HepG2 (cell line): ENCODE results near the gene HOXC11. TPM values are rescaled to one million over a fixed set of nuclear protein-coding genes. Genes with fewer than 3 reads are reported as not detected.

ENCODE experiments used
- ATAC-seq: fragments of 200-7000 bp; cut with Tn5 transposase; 3 replicates; pipeline ENCODE4 v1.9.1; 2020; ENCODE audit warnings: mild to moderate bottlenecking, moderate library complexity
- BruUV-seq: library from RNA; stranded (reverse); fragments of 400-500 nt; replicated peaks from 2 replicates; lab custom pipeline; 2021; lab: Mats Ljungman, UMichigan
- CTCF ChIA-PET: fragments of 300-600 bp; formaldehyde crosslinking; extraction: SDS; loops from one replicate; lab custom pipeline; 2021; ENCODE audit warnings: low total read pairs, inconsistent platforms, low intra/inter-chr PET ratio; lab: Yijun Ruan, JAX
- POLR2A ChIA-PET: fragments of 350-600 bp; sonication (Branson Sonifier 250); formaldehyde crosslinking; loops from one replicate; lab custom pipeline; 2020; ENCODE audit warnings: antibody characterized with exemption, inconsistent platforms; lab: Yijun Ruan, JAX
- DNase-seq: peaks from one replicate; pipeline ENCODE4 v3.0.0-alpha.2; 2015; ENCODE audit warnings: low spot score
- FAIRE-seq: peaks from 3 replicates; lab custom pipeline; 2011; peaks lifted over from hg19 to GRCh38; lab: Jason Lieb, UNC
- H2AFZ ChIP-seq: one replicate; pipeline ENCODE4 v1.6.1; 2011; ENCODE audit warnings: low read length, inconsistent platforms
- H3K27ac ChIP-seq: fragments of 300-600 bp; 3 replicates; pipeline ENCODE4 v1.8.0; 2011; ENCODE audit warnings: mixed run types, mild to moderate bottlenecking, mixed read lengths, low read length, inconsistent platforms; ENCODE audit not compliant: insufficient read depth; ENCODE audit errors: extremely low read length
- H3K27me3 ChIP-seq, 2 experiments: fragments of 200-600 bp in 1 of 2; 2 replicates in 1 of 2; 3 replicates in 1 of 2; pipeline versions ENCODE4 v1.6.0 to v1.8.0; 2011; ENCODE audit warnings: low read length in 2 of 2, mild to moderate bottlenecking in 2 of 2, moderate library complexity in 2 of 2, inconsistent platforms in 1 of 2; ENCODE audit not compliant: insufficient read depth in 2 of 2, control insufficient read depth in 1 of 2
- H3K36me3 ChIP-seq, 2 experiments: fragments of 200-600 bp in 1 of 2; replicated peaks in 1 of 2; 2 replicates in 1 of 2; 3 replicates in 1 of 2; pipeline versions ENCODE4 v1.5.1 to v1.8.0; 2011; ENCODE audit warnings: low read length in 2 of 2, inconsistent platforms in 1 of 2; ENCODE audit not compliant: insufficient read depth in 2 of 2, control insufficient read depth in 1 of 2
- H3K4me1 ChIP-seq: 2 replicates; pipeline ENCODE4 v1.5.1; 2012; ENCODE audit warnings: low read length, inconsistent platforms; ENCODE audit not compliant: insufficient read depth
- H3K4me2 ChIP-seq: 2 replicates; pipeline ENCODE4 v1.6.0; 2011; ENCODE audit warnings: low read depth, low read length, inconsistent platforms
- H3K4me3 ChIP-seq, 3 experiments: fragments of 200-600 bp in 1 of 3; sonication (generic), shearing (Covaris generic) in 1 of 3; replicated peaks in 1 of 3; 2 replicates each; pipeline ENCODE4 v1.5.1; 2011 to 2016; ENCODE audit warnings: low read length in 3 of 3, inconsistent platforms in 2 of 3, low read depth in 2 of 3, mild to moderate bottlenecking in 2 of 3, control low read depth in 1 of 3, mixed read lengths in 1 of 3; ENCODE audit not compliant: insufficient read depth in 1 of 3
- H3K79me2 ChIP-seq: one replicate; pipeline ENCODE4 v1.6.1; 2011; ENCODE audit warnings: low read length, inconsistent platforms; ENCODE audit not compliant: insufficient read depth
- H3K9ac ChIP-seq: 2 replicates; pipeline ENCODE4 v1.6.0; 2011; ENCODE audit warnings: mild to moderate bottlenecking, low read depth, low read length, inconsistent platforms; ENCODE audit not compliant: insufficient read depth
- H3K9me3 ChIP-seq: 2 replicates; pipeline ENCODE4 v1.5.1; 2012; ENCODE audit warnings: mild to moderate bottlenecking, low read length
- H4K20me1 ChIP-seq: 2 replicates; pipeline ENCODE4 v1.6.0; 2011; ENCODE audit warnings: inconsistent platforms, mild to moderate bottlenecking, low read length, moderate library complexity; ENCODE audit not compliant: insufficient read depth
- ARNT ChIP-seq: fragments of 450-650 bp; IDR thresholded peaks from 2 replicates; pipeline ENCODE4 v1.6.1; 2017
- GFI1 ChIP-seq: sonication (generic); formaldehyde crosslinking; IDR thresholded peaks from 2 replicates; pipeline ENCODE4 v1.5.0; 2020; ENCODE audit warnings: missing genetic modification reagents, mild to moderate bottlenecking, borderline replicate concordance
- RARG ChIP-seq: sonication (generic); formaldehyde crosslinking; IDR thresholded peaks from 2 replicates; pipeline ENCODE4 v1.4.0; 2020; ENCODE audit warnings: low read depth, mild to moderate bottlenecking, missing genetic modification reagents
- SIX1 ChIP-seq: sonication (generic); formaldehyde crosslinking; IDR thresholded peaks from 2 replicates; pipeline ENCODE4 v1.4.0; 2020; ENCODE audit warnings: missing genetic modification reagents, borderline replicate concordance
- TEAD2 ChIP-seq: sonication (generic); formaldehyde crosslinking; IDR thresholded peaks from 2 replicates; pipeline ENCODE4 v1.9.0; 2021; ENCODE audit warnings: missing genetic modification reagents
- ZC3H13 ChIP-seq: sonication (generic); formaldehyde crosslinking; IDR thresholded peaks from 2 replicates; pipeline ENCODE4 v1.8.1; 2023; ENCODE audit warnings: mild to moderate bottlenecking, missing genetic modification reagents, moderate library complexity
- ZEB1 ChIP-seq: IDR thresholded peaks from 2 replicates; pipeline ENCODE4 v1.6.1; 2012; ENCODE audit warnings: mild to moderate bottlenecking, low read depth, inconsistent platforms; ENCODE audit not compliant: insufficient replicate concordance
- WGBS: methylation state at CpG from one replicate; pipeline ENCODE4 v1.1.6; 2017; ENCODE audit warnings: low lambda C conversion rate; 5-methylcytosine and 5-hydroxymethylcytosine counted together
- in situ Hi-C: cut with HindIII; loops from 2 replicates; pipeline ENCODE4 v1.10.0; 2017; ENCODE audit warnings: low pct_unique_long_range_greater_than_20kb; ENCODE audit not compliant: extremely low pct_ligation_motif_present
- intact Hi-C: fragments of 100-400 bp; cut with micrococcal nuclease; formaldehyde crosslinking; loops from one replicate; pipeline ENCODE4 v1.10.0; 2022; ENCODE audit not compliant: unreplicated experiment
- polyA plus RNA-seq, 8 experiments: library from polyadenylated mRNA; depleted of rRNA in 3 of 8; stranded (reverse) in 7 of 8; unstranded in 1 of 8; fragments of >200 nt; fragmentation: Illumina TruSeq in 4 of 8; extraction: Trizol in 4 of 8; gene quantifications; 2 replicates each; pipeline versions ENCODE4 v1.2.1 to v1.2.3, GENCODE V29; 2011 to 2016; ENCODE audit warnings: low read depth in 4 of 8, missing spikeins in 1 of 8, mixed read lengths in 1 of 8; ENCODE audit not compliant: insufficient read depth in 1 of 8
- total RNA-seq, 5 experiments: library from RNA; depleted of rRNA; stranded (reverse); fragments of >200 nt; fragmentation: Illumina TruSeq; extraction: Trizol; gene quantifications; 2 replicates each; pipeline ENCODE4 v1.2.3, GENCODE V29; 2016; ENCODE audit warnings: low read depth in 1 of 5
- TF ChIP-seq, protein P1 (sequence below): sonication (generic); formaldehyde crosslinking; IDR thresholded peaks from 2 replicates; pipeline ENCODE4 v1.4.0; 2020; ENCODE audit warnings: missing genetic modification reagents
- TF ChIP-seq, protein P2 (sequence below): sonication (generic); formaldehyde crosslinking; IDR thresholded peaks from 2 replicates; pipeline ENCODE4 v1.5.0; 2020; ENCODE audit warnings: missing genetic modification reagents, mild to moderate bottlenecking, borderline replicate concordance
- TF ChIP-seq, protein P3 (sequence below): sonication (generic); formaldehyde crosslinking; IDR thresholded peaks from 2 replicates; pipeline ENCODE4; 2020; ENCODE audit warnings: missing genetic modification reagents, mild to moderate bottlenecking, borderline replicate concordance
- TF ChIP-seq, protein P4 (sequence below): IDR thresholded peaks from 2 replicates; pipeline ENCODE4 v1.4.0; 2020; ENCODE audit warnings: mild to moderate bottlenecking, missing genetic modification reagents
- TF ChIP-seq, protein P5 (sequence below): sonication (generic); formaldehyde crosslinking; IDR thresholded peaks from 2 replicates; pipeline ENCODE4 v1.4.0; 2020; ENCODE audit warnings: missing genetic modification reagents

HOXC11 gene
- total and polyA plus RNA-seq, 2 of the 13 experiments (the other 11 are each of a cell fraction or from before 2014, with no cell fraction given), result not detected

DNA sequence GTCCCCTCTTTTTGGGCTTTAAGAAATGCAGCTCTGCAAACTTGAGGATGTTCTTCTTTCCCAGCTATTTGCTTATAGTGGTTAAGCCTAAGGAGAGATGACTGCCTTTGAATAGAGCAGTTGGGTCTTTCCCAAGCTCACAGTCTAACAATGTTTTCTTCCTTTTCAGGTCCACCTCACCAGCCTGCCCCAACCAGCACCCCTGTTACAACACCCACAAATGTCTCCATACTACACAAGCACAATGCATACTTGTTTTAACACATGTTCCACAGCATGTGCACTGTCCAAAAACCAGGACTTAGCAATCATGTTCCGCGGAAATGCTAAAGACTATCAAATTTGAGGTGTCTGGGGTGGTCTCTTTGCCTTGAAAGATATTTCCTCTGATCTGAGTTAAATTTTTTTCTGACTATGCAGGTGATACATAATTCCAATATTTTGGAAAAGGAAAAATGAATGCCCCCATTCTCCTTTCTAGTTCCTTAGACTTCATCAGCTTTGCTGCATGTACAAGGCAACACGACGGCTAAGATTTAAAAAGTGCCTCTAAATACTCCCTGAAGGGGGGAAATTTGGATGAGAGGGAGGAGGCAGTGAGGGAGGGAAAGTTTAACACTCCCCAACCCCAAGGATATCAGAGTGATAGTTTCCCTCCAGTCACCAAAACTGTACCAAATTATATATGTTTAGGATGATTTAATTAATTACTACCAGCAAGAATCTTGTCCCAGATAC lies 40.9 kb upstream of the HOXC11 start:
- in situ Hi-C loops, result loop anchor here (25.0 kb wide), 1 partner anchor 145 kb away; no protein-coding TSS in a partner anchor
- FAIRE-seq, result no peak

More for the DNA sequence above, 40.9 kb upstream of the HOXC11 start:
- TF ChIP-seq, protein P1, sequence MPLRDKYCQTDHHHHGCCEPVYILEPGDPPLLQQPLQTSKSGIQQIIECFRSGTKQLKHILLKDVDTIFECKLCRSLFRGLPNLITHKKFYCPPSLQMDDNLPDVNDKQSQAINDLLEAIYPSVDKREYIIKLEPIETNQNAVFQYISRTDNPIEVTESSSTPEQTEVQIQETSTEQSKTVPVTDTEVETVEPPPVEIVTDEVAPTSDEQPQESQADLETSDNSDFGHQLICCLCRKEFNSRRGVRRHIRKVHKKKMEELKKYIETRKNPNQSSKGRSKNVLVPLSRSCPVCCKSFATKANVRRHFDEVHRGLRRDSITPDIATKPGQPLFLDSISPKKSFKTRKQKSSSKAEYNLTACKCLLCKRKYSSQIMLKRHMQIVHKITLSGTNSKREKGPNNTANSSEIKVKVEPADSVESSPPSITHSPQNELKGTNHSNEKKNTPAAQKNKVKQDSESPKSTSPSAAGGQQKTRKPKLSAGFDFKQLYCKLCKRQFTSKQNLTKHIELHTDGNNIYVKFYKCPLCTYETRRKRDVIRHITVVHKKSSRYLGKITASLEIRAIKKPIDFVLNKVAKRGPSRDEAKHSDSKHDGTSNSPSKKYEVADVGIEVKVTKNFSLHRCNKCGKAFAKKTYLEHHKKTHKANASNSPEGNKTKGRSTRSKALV (CRISPR knock-in tag), result no peak
- TF ChIP-seq GFI1 (CRISPR knock-in tag) (no peak), TEAD2 (CRISPR knock-in tag) (no peak), RARG (no peak), ZEB1 (no peak), ZC3H13 (CRISPR knock-in tag) (no peak), ARNT (no peak), SIX1 (CRISPR knock-in tag) (no peak)
- TF ChIP-seq, protein P2, sequence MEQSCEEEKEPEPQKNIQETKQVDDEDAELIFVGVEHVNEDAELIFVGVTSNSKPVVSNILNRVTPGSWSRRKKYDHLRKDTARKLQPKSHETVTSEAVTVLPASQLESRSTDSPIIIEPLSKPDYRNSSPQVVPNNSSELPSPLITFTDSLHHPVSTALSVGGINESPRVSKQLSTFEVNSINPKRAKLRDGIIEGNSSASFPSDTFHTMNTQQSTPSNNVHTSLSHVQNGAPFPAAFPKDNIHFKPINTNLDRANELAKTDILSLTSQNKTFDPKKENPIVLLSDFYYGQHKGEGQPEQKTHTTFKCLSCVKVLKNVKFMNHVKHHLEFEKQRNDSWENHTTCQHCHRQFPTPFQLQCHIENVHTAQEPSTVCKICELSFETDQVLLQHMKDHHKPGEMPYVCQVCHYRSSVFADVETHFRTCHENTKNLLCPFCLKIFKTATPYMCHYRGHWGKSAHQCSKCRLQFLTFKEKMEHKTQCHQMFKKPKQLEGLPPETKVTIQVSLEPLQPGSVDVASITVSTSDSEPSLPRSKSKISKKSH, result no peak
- TF ChIP-seq, protein P3, sequence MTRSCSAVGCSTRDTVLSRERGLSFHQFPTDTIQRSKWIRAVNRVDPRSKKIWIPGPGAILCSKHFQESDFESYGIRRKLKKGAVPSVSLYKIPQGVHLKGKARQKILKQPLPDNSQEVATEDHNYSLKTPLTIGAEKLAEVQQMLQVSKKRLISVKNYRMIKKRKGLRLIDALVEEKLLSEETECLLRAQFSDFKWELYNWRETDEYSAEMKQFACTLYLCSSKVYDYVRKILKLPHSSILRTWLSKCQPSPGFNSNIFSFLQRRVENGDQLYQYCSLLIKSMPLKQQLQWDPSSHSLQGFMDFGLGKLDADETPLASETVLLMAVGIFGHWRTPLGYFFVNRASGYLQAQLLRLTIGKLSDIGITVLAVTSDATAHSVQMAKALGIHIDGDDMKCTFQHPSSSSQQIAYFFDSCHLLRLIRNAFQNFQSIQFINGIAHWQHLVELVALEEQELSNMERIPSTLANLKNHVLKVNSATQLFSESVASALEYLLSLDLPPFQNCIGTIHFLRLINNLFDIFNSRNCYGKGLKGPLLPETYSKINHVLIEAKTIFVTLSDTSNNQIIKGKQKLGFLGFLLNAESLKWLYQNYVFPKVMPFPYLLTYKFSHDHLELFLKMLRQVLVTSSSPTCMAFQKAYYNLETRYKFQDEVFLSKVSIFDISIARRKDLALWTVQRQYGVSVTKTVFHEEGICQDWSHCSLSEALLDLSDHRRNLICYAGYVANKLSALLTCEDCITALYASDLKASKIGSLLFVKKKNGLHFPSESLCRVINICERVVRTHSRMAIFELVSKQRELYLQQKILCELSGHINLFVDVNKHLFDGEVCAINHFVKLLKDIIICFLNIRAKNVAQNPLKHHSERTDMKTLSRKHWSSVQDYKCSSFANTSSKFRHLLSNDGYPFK (CRISPR knock-in tag), result no peak
- TF ChIP-seq, protein P4, sequence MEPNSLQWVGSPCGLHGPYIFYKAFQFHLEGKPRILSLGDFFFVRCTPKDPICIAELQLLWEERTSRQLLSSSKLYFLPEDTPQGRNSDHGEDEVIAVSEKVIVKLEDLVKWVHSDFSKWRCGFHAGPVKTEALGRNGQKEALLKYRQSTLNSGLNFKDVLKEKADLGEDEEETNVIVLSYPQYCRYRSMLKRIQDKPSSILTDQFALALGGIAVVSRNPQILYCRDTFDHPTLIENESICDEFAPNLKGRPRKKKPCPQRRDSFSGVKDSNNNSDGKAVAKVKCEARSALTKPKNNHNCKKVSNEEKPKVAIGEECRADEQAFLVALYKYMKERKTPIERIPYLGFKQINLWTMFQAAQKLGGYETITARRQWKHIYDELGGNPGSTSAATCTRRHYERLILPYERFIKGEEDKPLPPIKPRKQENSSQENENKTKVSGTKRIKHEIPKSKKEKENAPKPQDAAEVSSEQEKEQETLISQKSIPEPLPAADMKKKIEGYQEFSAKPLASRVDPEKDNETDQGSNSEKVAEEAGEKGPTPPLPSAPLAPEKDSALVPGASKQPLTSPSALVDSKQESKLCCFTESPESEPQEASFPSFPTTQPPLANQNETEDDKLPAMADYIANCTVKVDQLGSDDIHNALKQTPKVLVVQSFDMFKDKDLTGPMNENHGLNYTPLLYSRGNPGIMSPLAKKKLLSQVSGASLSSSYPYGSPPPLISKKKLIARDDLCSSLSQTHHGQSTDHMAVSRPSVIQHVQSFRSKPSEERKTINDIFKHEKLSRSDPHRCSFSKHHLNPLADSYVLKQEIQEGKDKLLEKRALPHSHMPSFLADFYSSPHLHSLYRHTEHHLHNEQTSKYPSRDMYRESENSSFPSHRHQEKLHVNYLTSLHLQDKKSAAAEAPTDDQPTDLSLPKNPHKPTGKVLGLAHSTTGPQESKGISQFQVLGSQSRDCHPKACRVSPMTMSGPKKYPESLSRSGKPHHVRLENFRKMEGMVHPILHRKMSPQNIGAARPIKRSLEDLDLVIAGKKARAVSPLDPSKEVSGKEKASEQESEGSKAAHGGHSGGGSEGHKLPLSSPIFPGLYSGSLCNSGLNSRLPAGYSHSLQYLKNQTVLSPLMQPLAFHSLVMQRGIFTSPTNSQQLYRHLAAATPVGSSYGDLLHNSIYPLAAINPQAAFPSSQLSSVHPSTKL, result no peak
- TF ChIP-seq, protein P5, sequence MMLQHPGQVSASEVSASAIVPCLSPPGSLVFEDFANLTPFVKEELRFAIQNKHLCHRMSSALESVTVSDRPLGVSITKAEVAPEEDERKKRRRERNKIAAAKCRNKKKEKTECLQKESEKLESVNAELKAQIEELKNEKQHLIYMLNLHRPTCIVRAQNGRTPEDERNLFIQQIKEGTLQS (CRISPR knock-in tag), result no peak
- H3K4me1 ChIP-seq, result no peaks in the 10 kb centered on the region
- H3K9ac ChIP-seq, result no peak overlapping the region
- H3K4me2 ChIP-seq, result no peak overlapping the region
- no peaks in the 10 kb centered on the region for H3K9me3 ChIP-seq
- DNase-seq, result no peak
- intact Hi-C loops, result no loop called here
- H3K4me3 ChIP-seq, result no peak overlapping the region
- ChIA-PET POLR2A (no interaction called here), CTCF (no interaction called here)
- no peak for ATAC-seq
- H2AFZ ChIP-seq, result no peak overlapping the region
- peaks cover 6 to 95% of the 10 kb centered on the region in 2 experiments; a peak in 4 of 5 replicates for H3K27me3 ChIP-seq
- H3K36me3 ChIP-seq, result no peaks in the 10 kb centered on the region
- no peak overlapping the region for H3K27ac ChIP-seq
- no peaks in the 10 kb centered on the region for H4K20me1 ChIP-seq
- H3K79me2 ChIP-seq, result no peaks in the 10 kb centered on the region
- no TSS peak for BruUV-seq
- 35% methylated on average over 4 of the region's 4 CpGs for WGBS
